K562 (cell line): ENCODE data around the gene LRP1. TPM values are rescaled to one million over a fixed set of nuclear protein-coding genes. Genes with fewer than 3 reads are reported as not detected.

Source experiments
- ATF1 ChIP-seq, 2 experiments: fragments of 450-650 bp in 1 of 2; IDR thresholded peaks; 2 replicates each; pipeline ENCODE4 v1.6.1; 2016; ENCODE audit warnings: missing compliant biosample characterization in 1 of 2, missing genetic modification characterization in 1 of 2
- BHLHE40 ChIP-seq: IDR thresholded peaks from 2 replicates; pipeline ENCODE4 v1.6.1; 2011; ENCODE audit warnings: low read length, improper control_type of control experiment
- CHD2 ChIP-seq: IDR thresholded peaks from 2 replicates; pipeline ENCODE4 v1.6.1; 2011; ENCODE audit warnings: low read depth, low read length
- CREBBP ChIP-seq: IDR thresholded peaks from one replicate; pipeline ENCODE4 v1.6.1; 2012; ENCODE audit warnings: low read depth, mild to moderate bottlenecking, control low read depth, inconsistent platforms, low read length
- GABPA ChIP-seq: fragments of 200-800 bp; sonication (Bioruptor generic); conservative IDR thresholded peaks from 2 replicates; pipeline ENCODE4 v1.6.1; 2016; ENCODE audit warnings: low read depth, missing genetic modification characterization, missing compliant biosample characterization
- KLF16 ChIP-seq: IDR thresholded peaks from 2 replicates; pipeline ENCODE4 v1.6.1; 2016; ENCODE audit warnings: antibody characterized with exemption
- MNT ChIP-seq, 2 experiments: fragments of 450-650 bp; conservative IDR thresholded peaks; 2 replicates each; pipeline ENCODE4 v1.6.1; 2017; ENCODE audit warnings: mild to moderate bottlenecking in 2 of 2, moderate library complexity in 2 of 2
- NR1H2 ChIP-seq: sonication (generic); formaldehyde crosslinking; IDR thresholded peaks from 2 replicates; pipeline ENCODE4 v1.4.0; 2020; ENCODE audit warnings: mild to moderate bottlenecking, missing genetic modification reagents
- NR2C2 ChIP-seq, 2 experiments: fragments of 200-800 bp in 1 of 2; sonication (Bioruptor generic) in 1 of 2; sonication (generic) in 1 of 2; formaldehyde crosslinking in 1 of 2; IDR thresholded peaks; 2 replicates each; pipeline versions ENCODE4 v1.6.1 to v1.8.0; 2016 to 2022; ENCODE audit warnings: mild to moderate bottlenecking in 1 of 2, missing compliant biosample characterization in 1 of 2, missing genetic modification characterization in 1 of 2, missing genetic modification reagents in 1 of 2
- POLR2H ChIP-seq: IDR thresholded peaks from 2 replicates; pipeline ENCODE4 v1.6.1; 2016; ENCODE audit warnings: missing genetic modification characterization, low read depth, mild to moderate bottlenecking, control low read depth, missing compliant biosample characterization, moderate library complexity
- RAD21 ChIP-seq, 2 experiments: fragments of 250-450 bp in 1 of 2; fragments of 450-650 bp in 1 of 2; sonication (Bioruptor Pico) in 1 of 2; formaldehyde crosslinking in 1 of 2; IDR thresholded peaks in 1 of 2; conservative IDR thresholded peaks in 1 of 2; 2 replicates each; pipeline versions ENCODE4 v1.4.0 to v1.8.0; 2020 to 2022; ENCODE audit warnings: mild to moderate bottlenecking in 2 of 2, moderate library complexity in 1 of 2
- USF2 ChIP-seq: sonication (generic); formaldehyde crosslinking; IDR thresholded peaks from 2 replicates; pipeline ENCODE4 v1.5.0; 2020; ENCODE audit warnings: missing genetic modification reagents
- ZBTB11 ChIP-seq, 3 experiments: fragments of 200-800 bp in 1 of 3; fragments of 250-450 bp in 1 of 3; fragments of 450-650 bp in 1 of 3; sonication (Bioruptor Pico) in 1 of 3; sonication (Bioruptor generic) in 1 of 3; formaldehyde crosslinking in 1 of 3; IDR thresholded peaks; 2 replicates each; pipeline versions ENCODE4 v1.6.1 to v1.8.0; 2016 to 2022; ENCODE audit warnings: mild to moderate bottlenecking in 2 of 3, missing genetic modification characterization in 2 of 3, missing compliant biosample characterization in 1 of 3, moderate library complexity in 1 of 3
- ZBTB7A ChIP-seq: IDR thresholded peaks from 2 replicates; pipeline ENCODE4 v1.6.1; 2011; ENCODE audit warnings: low read depth, mild to moderate bottlenecking, low read length, moderate library complexity, borderline replicate concordance; ENCODE audit not compliant: control insufficient read depth
- ZNF511 ChIP-seq: sonication (generic); formaldehyde crosslinking; IDR thresholded peaks from 2 replicates; pipeline ENCODE4 v1.8.0; 2022; ENCODE audit warnings: mild to moderate bottlenecking, missing genetic modification reagents
- polyA plus RNA-seq, 8 experiments: library from polyadenylated mRNA; depleted of rRNA in 4 of 8; stranded (reverse) in 5 of 8; unstranded in 3 of 8; fragments of >200 nt; fragmentation: Nextera tagmentation in 2 of 8; fragmentation: Illumina TruSeq in 1 of 8; extraction: Ambion mirVana in 2 of 8; extraction: Trizol in 1 of 8; gene quantifications; 2 replicates each; pipeline versions ENCODE4 v1.2.1 to v1.2.3, GENCODE V29; 2011 to 2014; ENCODE audit warnings: inconsistent platforms in 1 of 8, missing spikeins in 1 of 8
- total RNA-seq, 7 experiments: library from RNA; depleted of rRNA in 6 of 7; stranded (reverse); fragments of >200 nt in 6 of 7; fragmentation: Illumina TruSeq in 2 of 7; extraction: Trizol in 2 of 7; gene quantifications; 2 replicates each; pipeline versions ENCODE4 v1.2.1 to v1.2.3, GENCODE V29; 2011 to 2021; ENCODE audit warnings: low replicate concordance in 1 of 7

The LRP1 gene
- total and polyA plus RNA-seq, 9 of the 15 experiments (the other 6 are each of a cell fraction or from before 2014, with no cell fraction given) = 0.04 to 0.64 (median 0.19) TPM; not detected in 2

- TF ChIP-seq ZBTB11 (CRISPR knock-in tag; IDR thresholded peaks at IDR 0.05) (0 out of 6 replicates have a peak, but pooled peaks of 1 of the 3 experiments have one; percentile 46), NR1H2 (CRISPR knock-in tag) (no peak), POLR2H (peak; percentile 86), KLF16 (no peak), GABPA (tag) (peak; percentile 65), ATF1 (CRISPR knock-in tag; IDR thresholded peaks at IDR 0.05) (no peak), ATF1 (tag; IDR thresholded peaks at IDR 0.05) (peak; percentile 53), RAD21 (CRISPR knock-in tag; conservative IDR thresholded peaks at IDR 0.05 in 1 of 2, IDR thresholded peaks at IDR 0.05 in 1 of 2) (no peak), CHD2 (no peak), CREBBP (no peak), MNT (conservative IDR thresholded peaks at IDR 0.05) (peak; percentile 79 to 85; a peak in 3 of 4 replicates), ZNF511 (peak; percentile 72; the same call in 1 of the 2 replicates), ZBTB7A (0 out of 2 replicates have a peak, but pooled peaks have one; percentile 32), BHLHE40 (no peak), NR2C2 (CRISPR knock-in tag; IDR thresholded peaks at IDR 0.05) (peak; percentile 72; the same call in 1 of the 2 replicates), NR2C2 (tag; IDR thresholded peaks at IDR 0.05) (peak; percentile 20; the same call in 1 of the 2 replicates), USF2 (peak; percentile 32; the same call in 1 of the 2 replicates)
Observed at GRCh38 chr12:57229634-57230380, 101.5 kb downstream of the LRP1 start, which contains the start of gene SHMT2 (continued).
